NCI-H748 (cell line): Measurements from ENCODE around the gene RAB6B.

Source experiments
- DNase-seq: peaks from one replicate; lab custom pipeline; 2025; ENCODE audit not compliant: unreplicated experiment; lab: John Stamatoyannopoulos, UW

Gene RAB6B

DNA sequence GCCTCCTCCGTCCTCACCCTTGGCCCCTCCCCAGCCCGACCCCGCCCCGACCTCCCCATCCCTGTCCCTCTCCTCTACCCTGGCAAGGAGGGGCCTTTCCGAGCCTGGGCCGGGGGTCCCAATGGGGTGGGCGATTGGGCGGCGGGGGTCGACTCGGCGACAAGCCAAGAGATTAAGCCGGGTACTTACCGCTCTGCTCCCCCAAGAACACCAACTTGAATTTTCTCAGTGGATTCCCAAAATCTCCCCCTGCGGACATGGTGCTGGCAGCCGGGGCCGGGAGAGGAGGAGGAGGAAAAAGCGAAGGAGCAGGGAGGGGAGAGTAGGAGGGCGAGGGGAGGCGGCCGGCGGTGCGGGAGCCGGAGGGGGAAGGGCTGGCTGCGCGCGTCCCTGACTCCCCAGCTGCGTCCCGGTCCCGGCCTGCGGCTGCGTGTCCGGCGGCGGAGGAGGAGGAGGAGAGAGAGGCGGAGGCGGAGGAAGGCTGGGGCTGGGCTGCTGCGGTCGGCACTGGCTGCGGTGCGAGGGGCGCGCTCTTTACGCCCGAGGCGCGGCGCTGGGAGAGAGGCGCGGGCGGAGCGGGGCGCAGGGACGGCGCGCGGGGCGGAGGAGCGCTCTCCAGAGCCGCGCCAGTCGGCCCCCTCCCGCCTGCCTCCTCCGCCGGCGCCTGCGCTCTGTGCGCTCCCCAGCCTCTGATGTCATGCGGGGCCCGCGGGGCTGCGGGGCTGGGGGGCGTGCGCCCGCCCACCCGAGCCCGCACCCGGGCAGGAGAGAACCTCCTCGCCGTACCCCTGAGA is at the start of gene RAB6B:
Gene RAB6B, minus strand, starts transcription at position 675 of the 794 bp plus-strand sequence. Its CDS starts 416 bp downstream, at position 259.
- peak; percentile 57 for DNase-seq

DNA sequence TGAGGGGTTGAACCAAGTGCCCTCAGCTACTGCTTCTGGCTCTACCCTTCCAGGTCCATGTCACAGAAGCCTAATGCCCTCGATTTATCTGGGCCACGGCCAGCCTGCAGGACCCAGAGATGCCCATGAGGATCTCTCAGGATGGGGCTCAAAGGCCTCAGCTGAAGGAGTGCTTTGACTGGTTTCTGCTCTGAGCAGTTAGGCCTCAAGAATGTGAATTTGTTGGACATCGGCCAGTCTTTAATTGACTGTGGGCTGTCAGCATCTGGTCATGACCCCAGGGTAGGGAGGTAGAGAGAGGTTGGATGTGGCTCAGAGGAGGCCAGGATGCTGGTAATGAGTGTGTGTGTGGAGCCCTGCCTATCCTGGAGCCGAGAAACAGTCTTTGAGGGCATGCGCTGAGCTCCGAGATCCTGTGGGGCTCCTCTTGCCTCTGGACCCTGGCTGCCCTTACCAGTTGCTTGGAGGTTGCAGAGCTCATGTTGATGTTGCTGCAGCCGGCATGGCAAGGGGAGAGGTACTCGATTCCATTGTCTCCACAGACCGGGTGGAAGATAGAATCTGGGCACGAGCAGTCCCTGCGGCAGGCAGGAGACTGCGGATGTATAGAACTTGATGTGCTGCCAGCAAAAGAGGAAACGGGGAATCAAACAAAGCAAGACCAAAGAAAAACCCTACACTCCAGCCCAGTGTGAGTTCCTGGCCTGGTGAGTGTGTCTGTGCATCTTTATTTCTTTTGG is 49.1 kb upstream of the RAB6B start:
- DNase-seq: no peak

- DNase-seq: no peak
These were observed 48.5 kb upstream of the RAB6B start for GRCh38 chr3:133944181-133944580.

- DNase-seq: no peak
These were observed 48.0 kb upstream of the RAB6B start for GRCh38 chr3:133943639-133944141.

DNA sequence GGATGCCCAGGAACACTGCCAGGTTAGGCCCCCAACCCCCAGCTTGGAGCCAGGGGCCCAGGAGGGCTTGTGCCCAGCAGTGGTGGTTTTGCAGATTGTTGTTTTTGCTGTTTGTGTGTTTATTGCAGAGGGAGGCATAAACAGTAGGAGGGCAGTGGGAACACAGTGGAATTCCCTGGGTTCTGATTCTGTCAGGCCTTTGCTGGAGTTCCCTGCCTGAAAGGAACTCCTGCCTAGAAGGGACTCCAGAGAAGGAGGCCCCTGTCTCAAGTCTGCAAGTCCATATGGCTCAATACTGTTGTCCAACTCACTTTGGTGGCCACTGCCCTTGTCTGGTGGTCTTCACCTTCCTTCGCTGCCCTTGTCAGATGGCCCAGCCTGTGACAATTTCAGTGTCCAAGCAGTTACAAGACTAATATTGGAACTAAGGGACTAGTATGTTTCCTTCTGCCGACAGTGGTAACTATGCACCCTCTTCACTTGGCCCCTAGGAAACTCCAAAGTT is 47.4 kb upstream of the RAB6B start:
- no peak for DNase-seq

DNA sequence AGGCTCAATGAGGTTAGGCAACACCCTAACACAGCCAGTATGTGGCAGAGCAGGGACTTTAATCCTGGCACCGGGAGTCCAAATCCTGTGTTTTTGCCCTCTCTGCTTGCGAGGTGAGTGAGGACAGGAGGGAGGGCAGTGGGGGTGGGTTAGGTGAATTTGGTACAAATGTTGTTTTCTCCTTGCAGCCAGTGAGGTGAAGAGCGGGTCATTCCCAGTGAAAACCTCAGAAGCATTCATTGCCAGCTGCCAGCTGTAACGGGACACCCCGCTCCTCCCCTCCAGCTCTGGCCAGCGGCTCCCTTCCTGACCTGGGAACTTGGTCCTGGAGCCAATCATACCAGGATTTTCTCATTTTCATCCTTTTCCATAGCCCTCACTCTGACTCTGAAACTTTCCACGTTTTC is 45.7 kb upstream of the RAB6B start:
- DNase-seq: no peak

- no peak for DNase-seq
These were observed 44.9 kb upstream of the RAB6B start for GRCh38 chr3:133940536-133940935.

- DNase-seq: no peak
These were observed 43.8 kb upstream of the RAB6B start for GRCh38 chr3:133939463-133939835.

DNA sequence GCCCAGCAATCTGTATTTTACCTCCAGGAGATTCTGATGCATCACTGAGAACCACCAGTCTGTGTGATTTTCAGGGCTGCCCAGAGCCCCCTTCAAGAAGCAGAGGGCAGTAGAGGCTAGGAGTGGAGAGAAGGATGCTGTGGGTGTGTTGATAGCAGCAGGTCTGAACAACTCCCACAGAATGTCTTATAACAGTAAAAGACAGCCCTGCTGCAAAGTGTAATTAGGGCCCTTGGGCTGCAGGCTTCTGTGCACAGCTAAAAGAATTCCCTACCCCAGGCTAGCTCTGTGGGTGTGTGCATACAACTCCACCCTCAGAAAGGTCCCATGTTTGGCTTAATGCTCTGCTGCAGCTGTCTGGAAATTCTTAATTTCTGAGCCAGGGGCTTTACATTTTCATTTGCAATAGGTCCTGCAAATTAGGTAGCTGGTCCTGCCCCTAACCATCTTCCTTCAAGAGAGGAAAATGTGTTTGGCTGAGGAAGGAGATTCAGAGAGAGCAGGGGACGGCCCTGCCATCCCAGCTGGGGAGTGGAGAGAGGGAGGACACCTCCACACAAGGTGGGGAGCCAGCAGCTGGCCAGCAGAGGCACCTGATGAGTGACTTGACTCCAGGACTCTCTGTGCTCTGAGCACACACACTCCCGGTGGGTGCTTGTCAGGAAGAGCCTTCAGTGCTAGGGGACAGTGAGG is 43.2 kb upstream of the RAB6B start:
- no peak for DNase-seq

- DNase-seq: no peak
These were observed 42.3 kb upstream of the RAB6B start for GRCh38 chr3:133937756-133938601.

DNA sequence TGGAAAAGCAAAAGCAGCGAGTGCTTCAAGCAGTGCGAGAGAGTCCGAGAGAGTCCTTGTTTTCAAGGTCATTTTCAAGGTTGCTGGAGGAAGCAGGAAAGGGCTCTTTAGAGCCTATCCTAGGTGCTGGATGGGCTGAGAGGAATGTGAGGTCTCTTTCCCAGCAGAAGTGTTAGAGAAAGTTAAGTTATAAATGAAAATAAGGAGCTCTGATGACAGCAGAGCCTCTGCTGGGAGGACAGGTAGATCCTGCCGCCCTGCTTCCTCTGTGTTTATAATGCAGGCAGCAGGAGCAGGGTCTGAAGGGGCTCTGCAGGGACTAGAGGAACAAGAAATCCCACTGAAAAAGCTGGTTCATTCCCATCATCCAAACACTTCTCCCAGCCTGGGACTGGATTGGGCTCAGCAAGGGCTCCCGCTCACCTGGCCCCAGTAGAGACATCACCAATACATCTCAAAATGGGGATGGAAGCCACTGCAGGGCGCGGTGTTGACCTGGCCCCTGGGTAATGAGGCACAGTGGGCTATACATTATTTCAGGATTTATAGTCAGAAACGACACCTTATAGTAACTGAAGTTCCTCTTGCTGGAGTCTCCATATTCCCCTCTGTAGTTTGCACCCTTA is 41.5 kb upstream of the RAB6B start:
- DNase-seq: no peak

DNA sequence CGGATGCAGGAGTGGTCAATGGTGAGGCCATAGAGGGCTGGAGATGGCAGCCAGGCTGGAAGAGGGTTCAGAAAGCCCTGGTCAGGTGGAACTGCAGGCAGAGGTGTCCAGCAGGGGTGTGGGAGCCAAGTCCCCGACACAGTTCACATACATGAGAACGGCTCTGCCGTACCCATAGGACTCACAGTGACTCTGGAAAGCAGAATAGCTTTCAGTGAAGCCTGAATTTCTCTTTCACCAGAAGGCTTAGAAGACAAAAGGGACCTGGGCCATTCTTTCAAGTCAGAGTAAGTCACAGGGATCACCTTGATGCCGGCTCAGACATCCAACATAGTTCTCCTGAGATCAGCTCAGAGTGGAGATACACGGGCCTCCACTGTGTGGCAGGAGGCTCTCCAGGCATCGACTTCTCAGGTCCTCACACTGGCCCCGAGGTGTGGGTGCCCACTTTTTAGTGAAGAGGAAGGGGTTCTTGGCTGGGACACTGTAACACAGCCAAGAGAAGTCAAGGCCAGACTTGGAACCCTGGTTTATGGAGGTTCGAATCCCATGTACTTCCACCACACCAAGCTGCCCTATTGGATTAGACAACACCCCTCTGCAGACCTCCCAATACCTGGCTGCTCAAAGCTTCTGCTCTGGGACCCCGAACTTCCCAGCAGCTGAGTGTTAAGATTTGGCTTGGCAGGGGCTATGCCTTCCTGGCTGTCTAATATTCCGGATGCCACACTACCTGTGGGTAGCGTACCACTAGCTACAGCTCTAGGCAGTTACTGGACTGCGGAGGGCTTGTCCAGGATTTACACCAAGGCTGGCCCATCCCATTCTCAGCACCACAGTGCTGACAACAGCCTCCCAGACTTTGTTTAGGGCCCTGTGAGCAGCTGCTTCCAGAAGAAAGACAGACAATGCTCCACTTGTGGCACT is 40.4 kb upstream of the RAB6B start:
- DNase-seq: no peak

DNA sequence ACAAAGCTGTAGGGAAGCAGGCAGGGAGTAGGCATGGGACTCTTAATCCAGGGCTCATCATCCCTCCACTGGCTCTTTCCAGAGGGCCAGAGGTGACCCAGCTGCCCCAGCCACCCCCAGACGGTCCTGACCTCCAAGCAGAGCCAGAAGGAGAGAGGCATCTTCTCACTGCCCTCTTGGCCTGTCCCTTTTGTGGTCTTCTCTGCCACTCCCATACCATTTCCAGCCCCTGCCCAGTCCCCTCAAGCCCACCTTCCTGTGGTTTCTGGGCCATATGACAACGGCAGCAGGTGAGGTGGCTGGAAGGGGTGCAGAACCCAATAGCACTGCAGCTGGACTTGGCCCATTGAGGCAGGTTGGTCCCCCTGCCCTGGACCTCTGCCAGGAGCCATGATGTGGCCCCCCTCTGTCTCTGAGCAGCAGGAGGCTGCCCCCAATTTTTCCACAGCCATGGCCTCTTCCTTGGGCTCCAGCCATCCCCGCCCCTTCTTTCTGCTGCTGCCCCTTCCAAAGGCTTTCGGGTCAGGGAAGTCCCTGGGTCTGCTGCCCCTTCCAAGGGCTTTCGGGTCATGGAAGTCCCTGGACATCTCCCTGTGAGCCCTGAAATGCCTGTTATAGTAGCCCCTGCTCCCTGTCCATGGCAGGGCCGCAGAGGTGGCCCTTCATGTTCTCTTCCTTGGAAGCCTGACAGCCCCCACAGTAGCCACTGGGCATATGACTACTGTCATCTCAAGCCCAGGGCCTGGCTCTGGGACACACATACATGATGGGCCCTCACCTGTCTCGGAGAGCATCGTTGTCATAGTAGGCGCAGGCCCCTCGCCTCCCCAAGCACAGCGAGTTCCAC is 39.5 kb upstream of the RAB6B start:
- DNase-seq: no peak

DNA sequence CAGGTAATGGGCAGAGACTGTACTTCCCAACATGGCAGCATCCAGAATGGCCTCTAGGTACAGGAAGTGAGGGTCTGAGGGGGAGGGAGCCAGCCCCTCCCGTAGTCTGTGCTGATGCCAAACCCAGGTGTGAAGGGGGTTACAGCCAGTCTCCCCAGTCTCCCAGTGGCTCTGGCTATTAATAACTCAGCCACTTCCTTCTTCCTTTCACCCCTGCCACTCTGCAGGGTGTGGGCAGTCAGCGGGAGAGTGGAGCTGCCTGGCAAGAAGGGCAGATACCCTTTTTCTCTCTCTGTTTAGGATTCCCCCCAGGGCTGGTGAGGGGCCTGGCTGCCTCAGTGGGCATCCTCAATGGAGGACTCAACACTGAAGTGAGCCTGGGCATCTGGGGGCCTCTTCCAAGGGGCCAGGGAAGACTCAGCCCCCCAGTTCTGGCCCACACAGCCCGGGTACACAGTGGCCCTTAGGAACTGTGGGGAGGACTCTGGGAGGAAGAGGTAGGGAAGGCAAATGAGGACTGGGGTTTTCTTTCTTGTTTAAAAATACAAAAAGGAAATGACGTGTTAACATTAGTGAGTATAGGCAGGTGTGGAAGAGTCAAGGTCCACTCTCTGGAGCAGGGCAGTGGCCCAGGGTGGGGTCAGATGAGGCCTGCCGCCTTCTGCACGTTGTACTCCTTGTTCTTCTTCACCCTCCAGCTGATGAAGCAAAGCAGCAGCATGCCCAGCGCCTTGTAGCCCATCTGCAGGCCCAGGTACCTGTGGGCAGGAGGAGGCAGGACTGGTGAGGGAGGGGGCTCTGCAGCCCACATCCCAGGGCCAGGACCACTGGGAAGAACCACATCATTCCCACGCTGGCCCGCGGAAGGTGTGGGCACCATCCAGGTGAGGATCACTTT is 38.6 kb upstream of the RAB6B start:
- no peak for DNase-seq

- DNase-seq: no peak
These were observed 37.7 kb upstream of the RAB6B start for GRCh38 chr3:133933097-133934024.

- DNase-seq: no peak
These were observed 36.3 kb upstream of the RAB6B start for GRCh38 chr3:133932009-133932408.
